ENCODE results near the gene CUTA. TPM values are rescaled to one million over a fixed set of nuclear protein-coding genes. Genes with fewer than 3 reads are reported as not detected.

Gene CUTA
- total and polyA plus RNA-seq, 2 of the 13 experiments (the other 11 are each of a cell fraction or from before 2014, with no cell fraction given) = 170 to 180 TPM

DNA sequence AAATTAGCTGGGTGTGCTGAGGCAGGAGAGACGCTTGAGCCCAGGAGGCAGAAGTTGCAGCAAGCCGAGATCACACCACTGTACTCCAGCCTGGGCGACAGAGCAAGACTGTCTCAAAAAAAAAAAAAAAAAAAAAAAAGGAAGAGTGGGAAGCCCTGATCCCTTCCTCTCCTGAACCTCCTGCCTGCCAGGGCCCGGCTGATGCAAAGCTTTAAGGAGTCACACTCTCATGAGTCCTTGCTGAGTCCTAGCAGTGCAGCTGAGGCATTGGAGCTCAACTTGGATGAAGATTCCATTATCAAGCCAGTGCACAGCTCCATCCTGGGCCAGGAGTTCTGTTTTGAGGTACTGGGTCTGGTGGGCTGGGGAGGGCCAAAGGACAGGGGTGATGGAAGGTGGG lies 17.1 kb upstream of the CUTA start:
- no peaks in the 10 kb centered on the region for H3K9me3 ChIP-seq (ENCODE audit: low read length)
- no peaks in the 10 kb centered on the region for H4K20me1 ChIP-seq (ENCODE audit: insufficient read depth, low read length)
- no peak overlapping the region for H3K9ac ChIP-seq (ENCODE audit: insufficient read depth, low read depth, low read length)
- no peak overlapping the region for H3K4me2 ChIP-seq (ENCODE audit: low read depth, low read length)
- ATAC-seq (no peak), FAIRE-seq (no peak), DNase-seq (ENCODE audit: low spot score) (no peak)
- CTCF ChIA-PET (ENCODE audit: low intra/inter-chr PET ratio, low total read pairs) = no interaction called here
- no peaks in the 10 kb centered on the region for H3K27me3 ChIP-seq (ENCODE audit: control insufficient read depth in 1 of 2, insufficient read depth in 2 of 2, low read length in 2 of 2)
- no peak overlapping the region for H3K27ac ChIP-seq (ENCODE audit: extremely low read length, insufficient read depth, low read length)
- H3K4me1 ChIP-seq (ENCODE audit: insufficient read depth, low read length) = peaks cover 16% of the 10 kb centered on the region
- in situ Hi-C loops (cut with HindIII; ENCODE audit: extremely low pct_ligation_motif_present, low pct_unique_long_range_greater_than_20kb) (no loop called here), intact Hi-C loops (cut with micrococcal nuclease; ENCODE audit: unreplicated experiment) (no loop called here)
- H3K79me2 ChIP-seq (ENCODE audit: insufficient read depth, low read length) = no peaks in the 10 kb centered on the region
- POLR2A ChIA-PET = interaction anchor here (1.6 kb wide), 1 partner anchor 19 kb away, joined by 4 read pairs; the partner anchor contains the start of gene ZBTB9
- H3K4me3 ChIP-seq (replicated peaks in 1 of 3; ENCODE audit: insufficient read depth in 1 of 3, low read depth in 2 of 3, low read length in 3 of 3) = no peak overlapping the region
- BruUV-seq (replicated peaks) = no TSS peak
- peaks cover 0 to 2% of the 10 kb centered on the region in 2 experiments; a peak in 1 of 5 replicates for H3K36me3 ChIP-seq (replicated peaks in 1 of 2; ENCODE audit: control insufficient read depth in 1 of 2, insufficient read depth in 2 of 2, low read length in 2 of 2)
- no peak overlapping the region for H2AFZ ChIP-seq (ENCODE audit: low read length)
- WGBS (ENCODE audit: low lambda C conversion rate) = 82% methylated on average over 4 of the region's 4 CpGs
- TF ChIP-seq KLF16 (CRISPR knock-in tag; IDR thresholded peaks at IDR 0.05) (no peak), HCFC1 (IDR thresholded peaks at IDR 0.05; ENCODE audit: low read depth, low read length) (no peak), PHF5A (CRISPR knock-in tag; IDR thresholded peaks at IDR 0.05; ENCODE audit: low read depth, unreplicated experiment) (no peak), TP53 (CRISPR knock-in tag; conservative IDR thresholded peaks at IDR 0.05) (no peak), ATAD3A (CRISPR knock-in tag; IDR thresholded peaks at IDR 0.05) (no peak), ZNF503 (CRISPR knock-in tag; IDR thresholded peaks at IDR 0.05) (no peak), HIVEP1 (CRISPR knock-in tag; IDR thresholded peaks at IDR 0.05) (no peak), ZHX2 (IDR thresholded peaks at IDR 0.05; ENCODE audit: low read depth) (no peak), ZHX2 (CRISPR knock-in tag; IDR thresholded peaks at IDR 0.05; ENCODE audit: borderline replicate concordance) (no peak), RFX3 (CRISPR knock-in tag; IDR thresholded peaks at IDR 0.05) (no peak)
- TF ChIP-seq, protein P1, sequence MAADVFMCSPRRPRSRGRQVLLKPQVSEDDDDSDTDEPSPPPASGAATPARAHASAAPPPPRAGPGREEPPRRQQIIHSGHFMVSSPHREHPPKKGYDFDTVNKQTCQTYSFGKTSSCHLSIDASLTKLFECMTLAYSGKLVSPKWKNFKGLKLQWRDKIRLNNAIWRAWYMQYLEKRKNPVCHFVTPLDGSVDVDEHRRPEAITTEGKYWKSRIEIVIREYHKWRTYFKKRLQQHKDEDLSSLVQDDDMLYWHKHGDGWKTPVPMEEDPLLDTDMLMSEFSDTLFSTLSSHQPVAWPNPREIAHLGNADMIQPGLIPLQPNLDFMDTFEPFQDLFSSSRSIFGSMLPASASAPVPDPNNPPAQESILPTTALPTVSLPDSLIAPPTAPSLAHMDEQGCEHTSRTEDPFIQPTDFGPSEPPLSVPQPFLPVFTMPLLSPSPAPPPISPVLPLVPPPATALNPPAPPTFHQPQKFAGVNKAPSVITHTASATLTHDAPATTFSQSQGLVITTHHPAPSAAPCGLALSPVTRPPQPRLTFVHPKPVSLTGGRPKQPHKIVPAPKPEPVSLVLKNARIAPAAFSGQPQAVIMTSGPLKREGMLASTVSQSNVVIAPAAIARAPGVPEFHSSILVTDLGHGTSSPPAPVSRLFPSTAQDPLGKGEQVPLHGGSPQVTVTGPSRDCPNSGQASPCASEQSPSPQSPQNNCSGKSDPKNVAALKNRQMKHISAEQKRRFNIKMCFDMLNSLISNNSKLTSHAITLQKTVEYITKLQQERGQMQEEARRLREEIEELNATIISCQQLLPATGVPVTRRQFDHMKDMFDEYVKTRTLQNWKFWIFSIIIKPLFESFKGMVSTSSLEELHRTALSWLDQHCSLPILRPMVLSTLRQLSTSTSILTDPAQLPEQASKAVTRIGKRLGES (CRISPR knock-in tag; IDR thresholded peaks at IDR 0.05; ENCODE audit: borderline replicate concordance) = no peak

All from HepG2 (cell line).